ENCODE data around the gene GFAP.
A peak's percentile ranks its signal among the peaks of the same experiment; 100 is the strongest.
"Not testable (repeated sequence)": the region's sequence is repeated elsewhere in the genome, so short reads cannot be mapped to it uniquely, and the experiment has no call there.

GFAP gene

DNA sequence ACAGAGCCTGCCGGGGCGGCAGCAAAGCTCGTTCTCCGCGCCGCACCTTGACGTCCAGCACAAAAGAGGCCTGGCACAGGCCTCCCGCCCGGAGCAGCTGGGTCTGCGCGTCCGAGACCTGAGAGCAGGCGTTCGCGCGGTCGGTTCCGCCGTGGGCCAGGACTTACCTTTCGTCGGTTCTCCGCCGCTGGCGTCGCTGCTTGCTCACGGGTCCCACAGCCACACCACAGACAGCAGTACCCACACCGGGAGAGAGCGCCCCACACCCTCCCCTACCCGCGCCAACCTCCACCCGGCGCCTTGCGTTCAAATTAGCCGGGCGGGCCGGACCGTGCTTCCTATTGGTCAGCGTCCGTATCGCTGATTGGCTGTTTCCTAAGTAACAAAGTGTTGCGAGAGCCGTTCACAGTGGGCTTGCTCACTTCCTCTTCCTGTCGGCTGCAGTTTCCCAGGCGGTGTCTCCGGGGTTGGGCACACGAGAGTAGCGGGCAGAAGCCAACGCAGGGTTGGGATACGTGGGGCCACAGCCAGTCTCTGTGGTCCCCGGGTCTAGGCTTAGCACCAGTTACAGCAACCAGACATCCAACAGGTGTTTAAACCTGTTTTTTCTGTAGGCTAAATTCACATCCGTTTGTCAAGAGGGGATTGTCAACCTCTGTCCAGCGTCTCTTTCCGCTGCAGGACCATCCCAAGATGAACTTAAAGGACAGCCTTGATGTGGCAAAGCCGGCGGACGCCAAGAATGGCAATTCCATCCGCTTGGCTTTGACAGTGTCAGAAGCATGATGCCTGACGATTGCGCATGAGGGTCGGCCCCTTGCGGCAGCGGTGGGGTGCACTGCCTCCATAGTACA, 32.4 kb upstream of the GFAP start, which contains the start of gene KIF18B (continued):
- TF ChIP-seq, protein P1, sequence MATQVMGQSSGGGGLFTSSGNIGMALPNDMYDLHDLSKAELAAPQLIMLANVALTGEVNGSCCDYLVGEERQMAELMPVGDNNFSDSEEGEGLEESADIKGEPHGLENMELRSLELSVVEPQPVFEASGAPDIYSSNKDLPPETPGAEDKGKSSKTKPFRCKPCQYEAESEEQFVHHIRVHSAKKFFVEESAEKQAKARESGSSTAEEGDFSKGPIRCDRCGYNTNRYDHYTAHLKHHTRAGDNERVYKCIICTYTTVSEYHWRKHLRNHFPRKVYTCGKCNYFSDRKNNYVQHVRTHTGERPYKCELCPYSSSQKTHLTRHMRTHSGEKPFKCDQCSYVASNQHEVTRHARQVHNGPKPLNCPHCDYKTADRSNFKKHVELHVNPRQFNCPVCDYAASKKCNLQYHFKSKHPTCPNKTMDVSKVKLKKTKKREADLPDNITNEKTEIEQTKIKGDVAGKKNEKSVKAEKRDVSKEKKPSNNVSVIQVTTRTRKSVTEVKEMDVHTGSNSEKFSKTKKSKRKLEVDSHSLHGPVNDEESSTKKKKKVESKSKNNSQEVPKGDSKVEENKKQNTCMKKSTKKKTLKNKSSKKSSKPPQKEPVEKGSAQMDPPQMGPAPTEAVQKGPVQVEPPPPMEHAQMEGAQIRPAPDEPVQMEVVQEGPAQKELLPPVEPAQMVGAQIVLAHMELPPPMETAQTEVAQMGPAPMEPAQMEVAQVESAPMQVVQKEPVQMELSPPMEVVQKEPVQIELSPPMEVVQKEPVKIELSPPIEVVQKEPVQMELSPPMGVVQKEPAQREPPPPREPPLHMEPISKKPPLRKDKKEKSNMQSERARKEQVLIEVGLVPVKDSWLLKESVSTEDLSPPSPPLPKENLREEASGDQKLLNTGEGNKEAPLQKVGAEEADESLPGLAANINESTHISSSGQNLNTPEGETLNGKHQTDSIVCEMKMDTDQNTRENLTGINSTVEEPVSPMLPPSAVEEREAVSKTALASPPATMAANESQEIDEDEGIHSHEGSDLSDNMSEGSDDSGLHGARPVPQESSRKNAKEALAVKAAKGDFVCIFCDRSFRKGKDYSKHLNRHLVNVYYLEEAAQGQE (tag by site-specific recombination; IDR thresholded peaks at IDR 0.05), result peak; percentile 91
- TF ChIP-seq ZNF629 (tag by site-specific recombination; IDR thresholded peaks at IDR 0.05) (peak; percentile 85), OVOL3 (tag by site-specific recombination; IDR thresholded peaks at IDR 0.05) (peak; percentile 54; the same call in 1 of the 2 replicates), ZNF48 (tag by site-specific recombination; IDR thresholded peaks at IDR 0.05) (no peak), ZBTB21 (tag by site-specific recombination; IDR thresholded peaks at IDR 0.05) (no peak), ZNF146 (tag by site-specific recombination; IDR thresholded peaks at IDR 0.05) (0 out of 2 replicates have a peak, but pooled peaks have one; percentile 36)
- TF ChIP-seq, protein P2, sequence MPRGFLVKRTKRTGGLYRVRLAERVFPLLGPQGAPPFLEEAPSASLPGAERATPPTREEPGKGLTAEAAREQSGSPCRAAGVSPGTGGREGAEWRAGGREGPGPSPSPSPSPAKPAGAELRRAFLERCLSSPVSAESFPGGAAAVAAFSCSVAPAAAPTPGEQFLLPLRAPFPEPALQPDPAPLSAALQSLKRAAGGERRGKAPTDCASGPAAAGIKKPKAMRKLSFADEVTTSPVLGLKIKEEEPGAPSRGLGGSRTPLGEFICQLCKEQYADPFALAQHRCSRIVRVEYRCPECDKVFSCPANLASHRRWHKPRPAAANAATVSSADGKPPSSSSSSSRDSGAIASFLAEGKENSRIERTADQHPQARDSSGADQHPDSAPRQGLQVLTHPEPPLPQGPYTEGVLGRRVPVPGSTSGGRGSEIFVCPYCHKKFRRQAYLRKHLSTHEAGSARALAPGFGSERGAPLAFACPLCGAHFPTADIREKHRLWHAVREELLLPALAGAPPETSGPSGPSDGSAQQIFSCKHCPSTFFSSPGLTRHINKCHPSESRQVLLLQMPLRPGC (tag by site-specific recombination; IDR thresholded peaks at IDR 0.05), result peak; percentile 64; the same call in 1 of the 2 replicates

DNA sequence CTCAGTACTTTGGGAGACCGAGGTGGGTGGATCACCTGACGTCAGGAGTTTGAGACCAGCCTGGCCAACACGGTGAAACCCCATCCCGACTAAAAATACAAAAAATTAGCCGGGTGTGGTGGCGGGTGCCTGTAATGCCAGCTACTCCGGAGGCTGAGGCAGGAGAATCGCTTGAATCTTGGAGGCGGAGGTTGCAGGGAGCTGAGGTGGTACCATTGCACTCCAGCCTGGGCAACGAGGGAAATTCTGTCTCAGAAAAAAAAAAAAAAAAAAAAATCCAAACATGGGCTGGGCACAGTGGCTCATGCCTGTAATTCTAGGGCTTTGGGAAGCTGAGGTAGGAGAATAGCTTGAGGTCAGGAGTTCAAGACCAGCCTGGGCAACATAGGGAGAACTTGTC, 30.4 kb upstream of the GFAP start:
- H3K4me1 ChIP-seq (ENCODE audit: control insufficient read depth, insufficient read depth, low read length); H3K9me3 ChIP-seq (ENCODE audit: control insufficient read depth, insufficient read depth, low read depth, low read length); H3K27ac ChIP-seq (ENCODE audit: extremely low read depth, low read depth, low read length); H3K4me3 ChIP-seq (ENCODE audit: low read depth, low read length): not testable (repeated sequence)
- ChIA-PET POLR2A (interaction anchor here (0.7 kb wide), 1 partner anchor 16 kb away, joined by 3 read pairs; no protein-coding TSS in a partner anchor), CTCF (interaction anchor here (0.5 to 1.4 kb wide), 5 partner anchors 25 to 190 kb away, joined by 3 to 5 read pairs (median 4); partner anchors contain the start of gene ACBD4)
- TF ChIP-seq, protein P3, sequence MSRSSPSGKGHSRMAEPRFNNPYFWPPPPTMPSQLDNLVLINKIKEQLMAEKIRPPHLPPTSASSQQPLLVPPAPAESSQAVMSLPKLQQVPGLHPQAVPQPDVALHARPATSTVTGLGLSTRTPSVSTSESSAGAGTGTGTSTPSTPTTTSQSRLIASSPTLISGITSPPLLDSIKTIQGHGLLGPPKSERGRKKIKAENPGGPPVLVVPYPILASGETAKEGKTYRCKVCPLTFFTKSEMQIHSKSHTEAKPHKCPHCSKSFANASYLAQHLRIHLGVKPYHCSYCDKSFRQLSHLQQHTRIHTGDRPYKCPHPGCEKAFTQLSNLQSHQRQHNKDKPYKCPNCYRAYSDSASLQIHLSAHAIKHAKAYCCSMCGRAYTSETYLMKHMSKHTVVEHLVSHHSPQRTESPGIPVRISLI (tag by site-specific recombination; IDR thresholded peaks at IDR 0.05), result peak; percentile 85
- peak; percentile 56; the same call in 1 of the 2 replicates for TF ChIP-seq ZNF394 (tag by site-specific recombination; IDR thresholded peaks at IDR 0.05; ENCODE audit: borderline replicate concordance)
- H3K36me3 ChIP-seq (ENCODE audit: control insufficient read depth in 2 of 2, insufficient read depth in 1 of 2, low read length in 2 of 2), result peaks cover 29 to 39% of the 10 kb centered on the region in 2 experiments

DNA sequence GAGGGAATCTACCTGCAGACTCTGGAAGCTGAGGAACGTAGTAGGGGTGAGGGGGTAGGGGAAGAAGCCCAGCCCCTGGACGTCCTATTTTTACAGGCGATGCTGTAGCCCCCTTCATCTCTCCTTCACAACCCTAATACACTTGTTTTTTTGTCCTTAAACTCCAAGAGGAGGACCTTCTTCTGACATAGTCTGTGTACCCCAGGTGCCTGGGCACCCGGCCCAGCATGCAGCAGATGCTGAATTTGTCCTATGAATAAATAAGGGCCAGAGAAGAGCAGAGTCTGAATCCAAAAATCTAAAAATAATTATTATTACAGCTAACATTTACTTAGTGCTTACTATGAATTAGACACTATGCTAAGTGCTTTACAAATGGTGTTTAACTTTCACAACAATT, 27.2 kb upstream of the GFAP start:
- POLR2A ChIA-PET, result interaction anchor here (0.7 to 1.4 kb wide), 2 partner anchors 16 to 167 kb away, joined by 3 to 4 read pairs; no protein-coding TSS in a partner anchor
- TF ChIP-seq ZNF549 (tag by site-specific recombination; IDR thresholded peaks at IDR 0.05) (no peak), ZNF658 (tag by site-specific recombination; IDR thresholded peaks at IDR 0.05) (no peak), ZNF214 (tag by site-specific recombination; IDR thresholded peaks at IDR 0.05; ENCODE audit: borderline replicate concordance) (no peak)
- H3K4me1 ChIP-seq (ENCODE audit: control insufficient read depth, insufficient read depth, low read length), result peaks cover 4% of the 10 kb centered on the region; the same call in 1 of the 2 replicates
- H3K9me3 ChIP-seq (ENCODE audit: control insufficient read depth, insufficient read depth, low read depth, low read length), result no peaks in the 10 kb centered on the region
- H3K4me3 ChIP-seq (ENCODE audit: low read depth, low read length), result no peak overlapping the region
- peaks cover 44 to 63% of the 10 kb centered on the region in 2 experiments for H3K36me3 ChIP-seq (ENCODE audit: control insufficient read depth in 2 of 2, insufficient read depth in 1 of 2, low read length in 2 of 2)
- CTCF ChIA-PET, result interaction anchor here (0.6 to 8.1 kb wide), 4 partner anchors 12 to 78 kb away, joined by 3 to 39 read pairs (median 19); no protein-coding TSS in a partner anchor
- H3K27ac ChIP-seq (ENCODE audit: extremely low read depth, low read depth, low read length), result peak overlapping the region; percentile 43

All from HEK293 (cell line).